Testis (tissue), 2 donors: ENCODE results near the gene PAX1.

Experiments
- POLR2A ChIP-seq: fragments of 450-650 bp; IDR thresholded peaks from one replicate; pipeline ENCODE4 v1.6.1; 2017; ENCODE audit warnings: antibody characterized with exemption, mild to moderate bottlenecking, moderate library complexity
- TF ChIP-seq, protein P1 (sequence below), 3 experiments: fragments of 450-650 bp in 2 of 3; fragments of 200-600 bp in 1 of 3; sonication (generic) in 1 of 3; IDR thresholded peaks; one replicate each; pipeline ENCODE4 v1.5.1; 2016 to 2019; ENCODE audit warnings: antibody characterized with exemption in 3 of 3, mild to moderate bottlenecking in 2 of 3, moderate library complexity in 1 of 3

- TF ChIP-seq POLR2A, result no peak
- TF ChIP-seq, protein P1, sequence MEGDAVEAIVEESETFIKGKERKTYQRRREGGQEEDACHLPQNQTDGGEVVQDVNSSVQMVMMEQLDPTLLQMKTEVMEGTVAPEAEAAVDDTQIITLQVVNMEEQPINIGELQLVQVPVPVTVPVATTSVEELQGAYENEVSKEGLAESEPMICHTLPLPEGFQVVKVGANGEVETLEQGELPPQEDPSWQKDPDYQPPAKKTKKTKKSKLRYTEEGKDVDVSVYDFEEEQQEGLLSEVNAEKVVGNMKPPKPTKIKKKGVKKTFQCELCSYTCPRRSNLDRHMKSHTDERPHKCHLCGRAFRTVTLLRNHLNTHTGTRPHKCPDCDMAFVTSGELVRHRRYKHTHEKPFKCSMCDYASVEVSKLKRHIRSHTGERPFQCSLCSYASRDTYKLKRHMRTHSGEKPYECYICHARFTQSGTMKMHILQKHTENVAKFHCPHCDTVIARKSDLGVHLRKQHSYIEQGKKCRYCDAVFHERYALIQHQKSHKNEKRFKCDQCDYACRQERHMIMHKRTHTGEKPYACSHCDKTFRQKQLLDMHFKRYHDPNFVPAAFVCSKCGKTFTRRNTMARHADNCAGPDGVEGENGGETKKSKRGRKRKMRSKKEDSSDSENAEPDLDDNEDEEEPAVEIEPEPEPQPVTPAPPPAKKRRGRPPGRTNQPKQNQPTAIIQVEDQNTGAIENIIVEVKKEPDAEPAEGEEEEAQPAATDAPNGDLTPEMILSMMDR (IDR thresholded peaks at IDR 0.05), result no peak
Observed at GRCh38 chr20:21739682-21740081, 34.2 kb downstream of the PAX1 start.
